ENCODE measurements around the gene ARSJ. TPM values are rescaled to one million over a fixed set of nuclear protein-coding genes. Genes with fewer than 3 reads are reported as not detected.
"Not testable (repeated sequence)": the region's sequence is repeated elsewhere in the genome, so short reads cannot be mapped to it uniquely, and the experiment has no call there.

ARSJ gene
- total RNA-seq, 1 experiment from 2014 or later, result 50.7 TPM

- Mint-ChIP-seq H3K27me3 (ENCODE audit: insufficient read depth, unreplicated experiment) (no peaks in the 10 kb centered on the region), H3K4me3 (ENCODE audit: unreplicated experiment) (no peak overlapping the region), H3K4me1 (ENCODE audit: insufficient read depth, unreplicated experiment) (peaks cover 28% of the 10 kb centered on the region), H3K36me3 (ENCODE audit: insufficient read depth, unreplicated experiment) (no peaks in the 10 kb centered on the region), H3K9me3 (ENCODE audit: unreplicated experiment) (peaks cover 6% of the 10 kb centered on the region), H3K27ac (ENCODE audit: low read depth, unreplicated experiment) (peak overlapping the region; percentile 53)
- TF ChIP-seq, protein P1, sequence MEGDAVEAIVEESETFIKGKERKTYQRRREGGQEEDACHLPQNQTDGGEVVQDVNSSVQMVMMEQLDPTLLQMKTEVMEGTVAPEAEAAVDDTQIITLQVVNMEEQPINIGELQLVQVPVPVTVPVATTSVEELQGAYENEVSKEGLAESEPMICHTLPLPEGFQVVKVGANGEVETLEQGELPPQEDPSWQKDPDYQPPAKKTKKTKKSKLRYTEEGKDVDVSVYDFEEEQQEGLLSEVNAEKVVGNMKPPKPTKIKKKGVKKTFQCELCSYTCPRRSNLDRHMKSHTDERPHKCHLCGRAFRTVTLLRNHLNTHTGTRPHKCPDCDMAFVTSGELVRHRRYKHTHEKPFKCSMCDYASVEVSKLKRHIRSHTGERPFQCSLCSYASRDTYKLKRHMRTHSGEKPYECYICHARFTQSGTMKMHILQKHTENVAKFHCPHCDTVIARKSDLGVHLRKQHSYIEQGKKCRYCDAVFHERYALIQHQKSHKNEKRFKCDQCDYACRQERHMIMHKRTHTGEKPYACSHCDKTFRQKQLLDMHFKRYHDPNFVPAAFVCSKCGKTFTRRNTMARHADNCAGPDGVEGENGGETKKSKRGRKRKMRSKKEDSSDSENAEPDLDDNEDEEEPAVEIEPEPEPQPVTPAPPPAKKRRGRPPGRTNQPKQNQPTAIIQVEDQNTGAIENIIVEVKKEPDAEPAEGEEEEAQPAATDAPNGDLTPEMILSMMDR (IDR thresholded peaks at IDR 0.05; ENCODE audit: unreplicated experiment), result no peak
- BruUV-seq (replicated peaks), result no TSS peak
- ChIA-PET POLR2A (interaction anchor here (0.7 to 1.4 kb wide), 4 partner anchors 27 to 57 kb away, joined by 3 to 4 read pairs (median 4); partner anchors contain the start of gene ARSJ), CTCF (no interaction called here)
- intact Hi-C loops (cut with micrococcal nuclease), result no loop called here
- peak; percentile 66 for DNase-seq (ENCODE audit: unreplicated experiment)
These were observed 37.9 kb upstream of the ARSJ start for GRCh38 chr4:114017120-114017917.

DNA sequence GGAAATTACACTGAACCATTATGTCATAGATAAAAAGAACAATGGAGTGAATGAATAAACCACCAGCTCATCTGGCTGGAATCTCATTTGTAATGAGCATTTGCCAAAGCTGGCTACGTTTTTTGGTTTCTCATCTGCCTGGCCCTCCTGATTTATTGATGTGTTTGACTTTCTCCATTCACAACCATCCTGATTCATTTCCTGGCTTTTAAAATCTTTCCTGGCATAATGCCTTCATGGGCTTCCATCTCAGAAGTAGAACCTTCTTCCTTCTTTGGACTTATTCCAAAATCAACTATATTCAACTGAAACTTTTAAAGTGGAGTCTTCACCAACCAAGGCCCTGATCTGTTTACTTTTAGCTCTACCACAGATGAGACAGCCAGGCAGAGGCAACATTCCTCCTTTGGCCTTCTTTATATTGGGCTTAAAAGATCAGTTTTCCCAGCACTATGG lies 36.0 kb upstream of the ARSJ start:
- H3K4me1 Mint-ChIP-seq (ENCODE audit: insufficient read depth, unreplicated experiment), result peaks cover 28% of the 10 kb centered on the region
- TF ChIP-seq, protein P1 (IDR thresholded peaks at IDR 0.05; ENCODE audit: unreplicated experiment), result no peak
- DNase-seq (ENCODE audit: unreplicated experiment), result peak; percentile 98
- peak overlapping the region; percentile 87 for H3K27ac Mint-ChIP-seq (ENCODE audit: low read depth, unreplicated experiment)
- POLR2A ChIA-PET, result interaction anchor here (0.6 to 2.2 kb wide), 9 partner anchors 10 to 541 kb away, joined by 3 to 29 read pairs (median 3); partner anchors contain the start of gene ARSJ
- H3K27me3 Mint-ChIP-seq (ENCODE audit: insufficient read depth, unreplicated experiment), result no peaks in the 10 kb centered on the region
- peak overlapping the region; percentile 35 for H3K4me3 Mint-ChIP-seq (ENCODE audit: unreplicated experiment)
- CTCF ChIA-PET, result interaction anchor here (0.7 to 0.9 kb wide), 2 partner anchors 56 to 365 kb away, joined by 3 to 4 read pairs; no protein-coding TSS in a partner anchor
- peaks cover 22% of the 10 kb centered on the region for H3K9me3 Mint-ChIP-seq (ENCODE audit: unreplicated experiment)
- H3K36me3 Mint-ChIP-seq (ENCODE audit: insufficient read depth, unreplicated experiment), result no peaks in the 10 kb centered on the region
- intact Hi-C loops (cut with micrococcal nuclease), result loop anchor here (1.0 kb wide), 2 partner anchors 37 to 54 kb away; no protein-coding TSS in a partner anchor
- TSS peak; percentile 62 for BruUV-seq (replicated peaks)

- H3K27ac Mint-ChIP-seq (ENCODE audit: low read depth, unreplicated experiment); POLR2A ChIA-PET; H3K36me3 Mint-ChIP-seq (ENCODE audit: insufficient read depth, unreplicated experiment); H3K27me3 Mint-ChIP-seq (ENCODE audit: insufficient read depth, unreplicated experiment); BruUV-seq (replicated peaks); intact Hi-C loops (cut with micrococcal nuclease); H3K4me3 Mint-ChIP-seq (ENCODE audit: unreplicated experiment): not testable (repeated sequence)
- DNase-seq (ENCODE audit: unreplicated experiment), result peak; percentile 67
- CTCF ChIA-PET, result interaction anchor here (0.7 kb wide), 2 partner anchors 1153 to 1619 kb away, joined by 3 to 6 read pairs; no protein-coding TSS in a partner anchor
- H3K9me3 Mint-ChIP-seq (ENCODE audit: unreplicated experiment), result peaks cover 31% of the 10 kb centered on the region
- H3K4me1 Mint-ChIP-seq (ENCODE audit: insufficient read depth, unreplicated experiment), result peaks cover 24% of the 10 kb centered on the region
These were observed 33.8 kb upstream of the ARSJ start for GRCh38 chr4:114013201-114013600.

DNA sequence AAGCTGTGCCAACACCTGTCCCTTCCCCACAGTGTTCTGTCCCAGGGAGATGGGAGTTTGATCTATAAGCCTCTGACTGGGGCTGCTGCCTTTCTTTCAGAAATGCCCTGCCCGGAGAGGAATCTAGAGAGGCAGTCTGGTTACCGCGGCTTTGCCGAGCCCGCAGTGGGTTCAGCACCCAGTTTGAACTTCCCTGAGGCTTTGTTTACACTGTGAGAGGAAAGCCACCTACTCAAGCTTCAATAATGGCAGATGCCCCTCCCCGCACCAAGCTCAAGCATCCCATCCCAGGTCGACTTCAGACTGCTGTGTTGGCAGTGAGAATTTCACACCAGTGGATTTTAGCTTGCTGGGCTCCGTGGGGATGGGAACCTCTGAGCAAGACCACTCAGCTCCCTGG lies 33.3 kb upstream of the ARSJ start:
- Mint-ChIP-seq H3K27ac (ENCODE audit: low read depth, unreplicated experiment) (no peak overlapping the region), H3K36me3 (ENCODE audit: insufficient read depth, unreplicated experiment) (no peaks in the 10 kb centered on the region), H3K27me3 (ENCODE audit: insufficient read depth, unreplicated experiment) (no peaks in the 10 kb centered on the region), H3K4me3 (ENCODE audit: unreplicated experiment) (no peak overlapping the region), H3K9me3 (ENCODE audit: unreplicated experiment) (peaks cover 26% of the 10 kb centered on the region), H3K4me1 (ENCODE audit: insufficient read depth, unreplicated experiment) (peaks cover 20% of the 10 kb centered on the region)
- CTCF ChIA-PET, result interaction anchor here (0.7 kb wide), 1 partner anchor 1152 kb away, joined by 6 read pairs; no protein-coding TSS in a partner anchor
- intact Hi-C loops (cut with micrococcal nuclease), result no loop called here
- TF ChIP-seq, protein P1 (IDR thresholded peaks at IDR 0.05; ENCODE audit: unreplicated experiment), result no peak
- POLR2A ChIA-PET, result no interaction called here
- no TSS peak for BruUV-seq (replicated peaks)
- DNase-seq (ENCODE audit: unreplicated experiment), result no peak
